Measurements from ENCODE around the gene KCNK13. TPM values are rescaled to one million over a fixed set of nuclear protein-coding genes. Genes with fewer than 3 reads are reported as not detected.

The KCNK13 gene
- total and polyA plus RNA-seq, 2 of the 4 experiments (the other 2 are of a cell fraction) = not detected

GRCh38 chr14:90062822-90063539, 1.2 kb downstream of the KCNK13 start:
- dilution Hi-C loops (cut with HindIII; ENCODE audit: low sequenced_read_pairs, unreplicated experiment) = no loop called here
- H2BK20ac ChIP-seq (ENCODE audit: low read depth, low read length) = no peak overlapping the region
- no peak for ATAC-seq (ENCODE audit: low read depth)
- H2BK5ac ChIP-seq (ENCODE audit: low read depth, low read length, poor library complexity, severe bottlenecking) = no peak overlapping the region
- H4K5ac ChIP-seq (ENCODE audit: low read depth, low read length) = no peak overlapping the region
- intact Hi-C loops (cut with micrococcal nuclease) = no loop called here
- H2AK9ac ChIP-seq (replicated peaks; ENCODE audit: low read depth, low read length, poor library complexity) = no peak overlapping the region
- no peak overlapping the region for H3K27ac ChIP-seq (ENCODE audit: insufficient read depth, low read length)
- H3K27me3 ChIP-seq (ENCODE audit: control insufficient read depth, insufficient read depth, low read length) = peaks cover 64% of the 10 kb centered on the region
- H2AK5ac ChIP-seq (ENCODE audit: low read depth, low read length) = no peak overlapping the region
- whole genome bisulfite sequencing, 2 experiments (ENCODE audit: extremely low coverage in 2 of 2, insufficient read length in 1 of 2) = 33% methylated on average over 6 of the region's 11 CpGs; no CpG with 5 or more reads in 1 of the 2 experiments
- H3K36me3 ChIP-seq (ENCODE audit: control insufficient read depth, insufficient read depth, low read length) = no peaks in the 10 kb centered on the region
- H2BK15ac ChIP-seq (ENCODE audit: low read depth, low read length) = no peak overlapping the region
- H2BK120ac ChIP-seq (ENCODE audit: low read depth, low read length) = no peak overlapping the region
- CTCF ChIA-PET = no interaction called here
- H4K91ac ChIP-seq (ENCODE audit: insufficient read depth, low read depth, low read length) = no peak overlapping the region
- no peak overlapping the region for H4K8ac ChIP-seq (ENCODE audit: low read depth in 2 of 2, low read length in 2 of 2)
- no peak overlapping the region for H3K4ac ChIP-seq (ENCODE audit: low read depth, low read length)
- no peak overlapping the region for H3K14ac ChIP-seq (replicated peaks; ENCODE audit: low read depth, low read length)
- H3K9me1 ChIP-seq (ENCODE audit: insufficient read depth, low read length) = no peaks in the 10 kb centered on the region
- H2AFZ ChIP-seq (replicated peaks; ENCODE audit: low read length, poor library complexity) = no peak overlapping the region
- H3K4me2 ChIP-seq (ENCODE audit: low read depth, low read length) = no peak overlapping the region
- no peak overlapping the region for H3K4me3 ChIP-seq (ENCODE audit: insufficient read depth, low read depth, low read length)
- BruUV-seq (replicated peaks) = no TSS peak
- no peak overlapping the region for H3K56ac ChIP-seq (ENCODE audit: extremely low read depth, insufficient read depth, low read length)
- no peak overlapping the region for H3K23ac ChIP-seq (ENCODE audit: low read depth, low read length)
- H3K9me3 ChIP-seq (ENCODE audit: control insufficient read depth, insufficient read depth, low read length) = 0 out of 2 replicates have a peak, but pooled peaks cover 2% of the 10 kb centered on the region
- no peaks in the 10 kb centered on the region for H3K79me1 ChIP-seq (ENCODE audit: low read depth in 1 of 2, low read length in 2 of 2)
- in situ Hi-C loops (cut with MboI; ENCODE audit: low sequenced_read_pairs) = no loop called here
- TF ChIP-seq MXI1 (IDR thresholded peaks at IDR 0.05; ENCODE audit: borderline replicate concordance, low read depth, low read length) (no peak), MAZ (IDR thresholded peaks at IDR 0.05; ENCODE audit: borderline replicate concordance, low read depth, low read length) (no peak), USF2 (IDR thresholded peaks at IDR 0.05; ENCODE audit: low read depth, low read length) (no peak), CEBPB (IDR thresholded peaks at IDR 0.05; ENCODE audit: low read depth, low read length) (no peak), RCOR1 (IDR thresholded peaks at IDR 0.05; ENCODE audit: insufficient replicate concordance, low read length) (no peak), CHD1 (IDR thresholded peaks at IDR 0.05; ENCODE audit: low read depth, low read length) (no peak), FOS (IDR thresholded peaks at IDR 0.05; ENCODE audit: low read depth, low read length) (no peak), BHLHE40 (IDR thresholded peaks at IDR 0.05; ENCODE audit: low read depth, low read length) (no peak), POLR2A (IDR thresholded peaks at IDR 0.05; ENCODE audit: low read depth, low read length) (no peak), MAFK (IDR thresholded peaks at IDR 0.05; ENCODE audit: low read depth, low read length) (no peak), NFE2L2 (IDR thresholded peaks at IDR 0.05; ENCODE audit: low read depth, low read length) (no peak), RAD21 (IDR thresholded peaks at IDR 0.05; ENCODE audit: low read length) (no peak), RFX5 (IDR thresholded peaks at IDR 0.05; ENCODE audit: low read depth, low read length) (no peak)
- TF ChIP-seq, protein P1, sequence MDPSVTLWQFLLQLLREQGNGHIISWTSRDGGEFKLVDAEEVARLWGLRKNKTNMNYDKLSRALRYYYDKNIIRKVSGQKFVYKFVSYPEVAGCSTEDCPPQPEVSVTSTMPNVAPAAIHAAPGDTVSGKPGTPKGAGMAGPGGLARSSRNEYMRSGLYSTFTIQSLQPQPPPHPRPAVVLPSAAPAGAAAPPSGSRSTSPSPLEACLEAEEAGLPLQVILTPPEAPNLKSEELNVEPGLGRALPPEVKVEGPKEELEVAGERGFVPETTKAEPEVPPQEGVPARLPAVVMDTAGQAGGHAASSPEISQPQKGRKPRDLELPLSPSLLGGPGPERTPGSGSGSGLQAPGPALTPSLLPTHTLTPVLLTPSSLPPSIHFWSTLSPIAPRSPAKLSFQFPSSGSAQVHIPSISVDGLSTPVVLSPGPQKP (IDR thresholded peaks at IDR 0.05; ENCODE audit: borderline replicate concordance, low read depth, low read length) = no peak
- TF ChIP-seq, protein P2, sequence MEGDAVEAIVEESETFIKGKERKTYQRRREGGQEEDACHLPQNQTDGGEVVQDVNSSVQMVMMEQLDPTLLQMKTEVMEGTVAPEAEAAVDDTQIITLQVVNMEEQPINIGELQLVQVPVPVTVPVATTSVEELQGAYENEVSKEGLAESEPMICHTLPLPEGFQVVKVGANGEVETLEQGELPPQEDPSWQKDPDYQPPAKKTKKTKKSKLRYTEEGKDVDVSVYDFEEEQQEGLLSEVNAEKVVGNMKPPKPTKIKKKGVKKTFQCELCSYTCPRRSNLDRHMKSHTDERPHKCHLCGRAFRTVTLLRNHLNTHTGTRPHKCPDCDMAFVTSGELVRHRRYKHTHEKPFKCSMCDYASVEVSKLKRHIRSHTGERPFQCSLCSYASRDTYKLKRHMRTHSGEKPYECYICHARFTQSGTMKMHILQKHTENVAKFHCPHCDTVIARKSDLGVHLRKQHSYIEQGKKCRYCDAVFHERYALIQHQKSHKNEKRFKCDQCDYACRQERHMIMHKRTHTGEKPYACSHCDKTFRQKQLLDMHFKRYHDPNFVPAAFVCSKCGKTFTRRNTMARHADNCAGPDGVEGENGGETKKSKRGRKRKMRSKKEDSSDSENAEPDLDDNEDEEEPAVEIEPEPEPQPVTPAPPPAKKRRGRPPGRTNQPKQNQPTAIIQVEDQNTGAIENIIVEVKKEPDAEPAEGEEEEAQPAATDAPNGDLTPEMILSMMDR (conservative IDR thresholded peaks at IDR 0.05; ENCODE audit: low read depth, low read length) = no peak
- POLR2A ChIA-PET (ENCODE audit: unreplicated experiment) = no interaction called here
- peaks cover 4% of the 10 kb centered on the region; the same call in 1 of the 2 replicates for H3K4me1 ChIP-seq (ENCODE audit: control insufficient read depth, insufficient read depth, low read length)
- no peaks in the 10 kb centered on the region for H4K20me1 ChIP-seq (ENCODE audit: insufficient read depth, low read length)
- H3K18ac ChIP-seq (ENCODE audit: low read depth, low read length) = no peak overlapping the region
- no peak overlapping the region for H3K9ac ChIP-seq (ENCODE audit: low read depth, low read length)
- no peak for DNase-seq
